ENCODE results near the gene CMSS1. TPM values are rescaled to one million over a fixed set of nuclear protein-coding genes. Genes with fewer than 3 reads are reported as not detected.

CMSS1 gene
- total RNA-seq, 1 experiment from 2014 or later = 64.1 TPM

- H3K4me2 ChIP-seq (ENCODE audit: low read length) = no peak overlapping the region
- no TSS peak for BruUV-seq (replicated peaks)
- CTCF ChIA-PET = no interaction called here
- no peak overlapping the region for H3K4me3 ChIP-seq (replicated peaks in 1 of 2; ENCODE audit: low read depth in 1 of 2, low read length in 2 of 2)
- no peaks in the 10 kb centered on the region for H4K20me1 ChIP-seq (ENCODE audit: insufficient read depth)
- intact Hi-C loops (cut with micrococcal nuclease) = no loop called here
- RAD21 ChIA-PET (ENCODE audit: low non-redundant PET in 1 of 2, low total read pairs in 2 of 2, uncharacterized antibody in 2 of 2, unreplicated experiment in 2 of 2) = no interaction called here
- ATAC-seq (no peak), DNase-seq (ENCODE audit: low read depth, low spot score) (no peak)
- POLR2A ChIA-PET = no interaction called here
- no peak overlapping the region for H3K27ac ChIP-seq (ENCODE audit: low read depth, low read length)
- H3K36me3 ChIP-seq (ENCODE audit: control insufficient read depth in 1 of 2, insufficient read depth in 2 of 2, low read length in 2 of 2) = no peaks in the 10 kb centered on the region
- TF ChIP-seq EZH2 (IDR thresholded peaks at IDR 0.05) (no peak), REST (IDR thresholded peaks at IDR 0.05; ENCODE audit: low read depth) (no peak), SIN3A (IDR thresholded peaks at IDR 0.05; ENCODE audit: low read depth) (no peak), POLR2AphosphoS5 (IDR thresholded peaks at IDR 0.05; ENCODE audit: low read depth, low read length) (no peak), ZNF274 (IDR thresholded peaks at IDR 0.05; ENCODE audit: low read depth, low read length) (no peak), CEBPB (IDR thresholded peaks at IDR 0.05; ENCODE audit: low read depth) (no peak), MAX (IDR thresholded peaks at IDR 0.05) (no peak)
- no peak overlapping the region for H3K9ac ChIP-seq (ENCODE audit: low read length)
- no peaks in the 10 kb centered on the region for H3K9me2 ChIP-seq (ENCODE audit: insufficient read depth)
- no peaks in the 10 kb centered on the region for H3K4me1 ChIP-seq (ENCODE audit: control insufficient read depth in 1 of 2, insufficient read depth in 2 of 2, low read length in 2 of 2)
- no peaks in the 10 kb centered on the region for H3K27me3 ChIP-seq (ENCODE audit: insufficient read depth, low read length)
- no peaks in the 10 kb centered on the region for H3K9me3 ChIP-seq (ENCODE audit: control insufficient read depth in 1 of 2, insufficient read depth in 1 of 2, low read depth in 1 of 2, low read length in 2 of 2)
- H2AFZ ChIP-seq (ENCODE audit: low read depth, low read length, poor library complexity, severe bottlenecking) = no peak overlapping the region
- no peaks in the 10 kb centered on the region for H3K79me2 ChIP-seq (ENCODE audit: insufficient read depth, low read length)
These were observed 303.0 kb downstream of the CMSS1 start for GRCh38 chr3:100120693-100121092.

- no peaks in the 10 kb centered on the region for H3K4me1 ChIP-seq (ENCODE audit: control insufficient read depth in 1 of 2, insufficient read depth in 2 of 2, low read length in 2 of 2)
- ATAC-seq (no peak), DNase-seq (ENCODE audit: low read depth, low spot score) (no peak)
- H3K27ac ChIP-seq (ENCODE audit: low read depth, low read length) = no peak overlapping the region
- no peak overlapping the region for H3K4me3 ChIP-seq (replicated peaks in 1 of 2; ENCODE audit: low read depth in 1 of 2, low read length in 2 of 2)
- no peaks in the 10 kb centered on the region for H3K9me3 ChIP-seq (ENCODE audit: control insufficient read depth in 1 of 2, insufficient read depth in 1 of 2, low read depth in 1 of 2, low read length in 2 of 2)
- ChIA-PET RAD21 (ENCODE audit: low non-redundant PET in 1 of 2, low total read pairs in 2 of 2, uncharacterized antibody in 2 of 2, unreplicated experiment in 2 of 2) (no interaction called here), CTCF (no interaction called here), POLR2A (no interaction called here)
- no peaks in the 10 kb centered on the region for H3K36me3 ChIP-seq (ENCODE audit: control insufficient read depth in 1 of 2, insufficient read depth in 2 of 2, low read length in 2 of 2)
- no peaks in the 10 kb centered on the region for H3K9me2 ChIP-seq (ENCODE audit: insufficient read depth)
- no TSS peak for BruUV-seq (replicated peaks)
- no peak overlapping the region for H3K4me2 ChIP-seq (ENCODE audit: low read length)
- no peak overlapping the region for H3K9ac ChIP-seq (ENCODE audit: low read length)
- no peak overlapping the region for H2AFZ ChIP-seq (ENCODE audit: low read depth, low read length, poor library complexity, severe bottlenecking)
- intact Hi-C loops (cut with micrococcal nuclease) = no loop called here
- no peaks in the 10 kb centered on the region for H4K20me1 ChIP-seq (ENCODE audit: insufficient read depth)
- H3K27me3 ChIP-seq (ENCODE audit: insufficient read depth, low read length) = no peaks in the 10 kb centered on the region
- no peaks in the 10 kb centered on the region for H3K79me2 ChIP-seq (ENCODE audit: insufficient read depth, low read length)
- TF ChIP-seq EGR1 (IDR thresholded peaks at IDR 0.05; ENCODE audit: low read depth) (no peak), REST (IDR thresholded peaks at IDR 0.05; ENCODE audit: low read depth) (no peak), SIN3A (IDR thresholded peaks at IDR 0.05; ENCODE audit: low read depth) (no peak), CTCF (IDR thresholded peaks at IDR 0.05 in 2 of 3, conservative IDR thresholded peaks at IDR 0.05 in 1 of 3; ENCODE audit: borderline replicate concordance in 1 of 3, insufficient read depth in 1 of 3, low read depth in 2 of 3, low read length in 2 of 3) (no peak), SP1 (IDR thresholded peaks at IDR 0.05; ENCODE audit: low read depth) (no peak), ZFX (IDR thresholded peaks at IDR 0.05) (no peak), JUND (IDR thresholded peaks at IDR 0.05) (no peak), FOSL1 (IDR thresholded peaks at IDR 0.05; ENCODE audit: low read depth) (no peak)
These were observed 304.7 kb downstream of the CMSS1 start for GRCh38 chr3:100122321-100122720.
